NK-92 (cell line): ENCODE results near the gene NGEF.

Experiments used
- DNase-seq: peaks from one replicate; lab custom pipeline; 2025; ENCODE audit not compliant: unreplicated experiment; lab: John Stamatoyannopoulos, UW

Gene NGEF

DNA sequence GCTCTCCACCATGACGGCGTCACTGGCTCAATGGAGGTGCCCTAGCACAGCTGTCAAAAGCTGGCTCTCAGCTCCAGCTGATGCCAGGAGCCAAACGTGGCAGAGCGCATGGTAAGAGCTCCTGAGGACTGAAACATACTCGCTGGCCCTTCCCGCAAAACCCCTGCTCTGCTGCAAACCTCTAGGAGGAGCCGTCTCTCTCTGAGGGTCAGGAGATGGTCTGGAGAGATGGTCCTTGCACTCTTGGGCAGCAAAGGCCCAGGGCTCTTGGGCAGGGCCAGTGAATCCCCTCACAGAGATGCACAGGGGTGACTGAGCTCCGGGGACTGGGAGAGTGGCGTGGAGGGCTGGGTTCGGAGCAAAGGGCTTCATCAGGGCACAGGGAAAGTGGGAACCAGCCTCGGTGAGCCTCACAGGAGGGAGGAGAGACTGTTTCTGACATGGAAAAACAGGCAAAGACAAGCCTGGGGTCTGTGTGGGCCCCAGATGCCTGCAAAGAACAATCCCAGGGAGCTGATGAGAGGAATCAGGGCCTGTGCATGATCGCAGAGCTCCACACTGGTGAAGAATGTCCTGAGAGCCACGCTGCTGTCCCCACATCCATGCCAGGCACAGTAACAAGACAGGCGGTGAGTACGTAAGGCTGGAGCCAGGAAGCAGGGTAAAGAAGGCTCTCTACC lies 125.7 kb downstream of the NGEF start:
- DNase-seq = no peak

DNA sequence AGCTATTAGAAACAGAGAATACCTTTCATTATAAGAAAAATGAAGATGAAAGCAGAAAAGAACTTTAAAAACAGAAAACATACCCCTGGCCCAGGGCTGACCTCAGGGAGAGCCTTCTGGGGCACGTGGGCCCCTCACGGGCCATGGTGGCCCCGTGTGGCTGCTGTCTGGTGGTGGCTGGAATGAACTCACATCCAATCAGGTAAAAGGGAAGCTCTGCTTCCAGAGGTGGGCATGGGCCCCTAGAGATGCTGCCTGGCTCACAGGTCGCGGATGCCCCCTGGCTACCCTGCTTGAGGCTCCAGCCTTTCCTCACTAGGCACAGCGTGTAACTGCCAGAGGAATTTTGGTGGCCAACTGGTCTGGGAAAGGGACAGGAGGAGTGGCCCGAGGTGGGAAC lies 126.4 kb downstream of the NGEF start:
- no peak for DNase-seq

DNA sequence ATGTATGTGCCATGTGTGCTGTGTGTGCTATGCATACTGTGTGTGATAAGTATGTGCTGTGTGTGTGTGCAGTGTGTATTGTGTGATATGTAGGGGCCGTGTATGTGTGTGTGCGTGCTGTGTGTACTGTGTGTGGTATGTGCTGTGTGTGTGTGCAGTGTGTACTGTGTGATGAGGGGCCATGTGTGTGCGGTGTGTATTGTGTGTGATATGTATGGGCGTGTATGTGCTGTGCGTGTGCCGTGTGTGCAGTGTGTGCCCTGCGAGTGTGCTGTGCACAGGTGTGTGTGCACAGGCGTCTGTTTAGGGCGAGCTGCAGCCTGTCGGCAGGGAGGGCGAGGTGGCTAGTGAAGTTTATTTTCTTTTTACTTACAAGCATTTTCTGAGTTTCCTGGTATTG lies 126.9 kb downstream of the NGEF start:
- DNase-seq = no peak

DNA sequence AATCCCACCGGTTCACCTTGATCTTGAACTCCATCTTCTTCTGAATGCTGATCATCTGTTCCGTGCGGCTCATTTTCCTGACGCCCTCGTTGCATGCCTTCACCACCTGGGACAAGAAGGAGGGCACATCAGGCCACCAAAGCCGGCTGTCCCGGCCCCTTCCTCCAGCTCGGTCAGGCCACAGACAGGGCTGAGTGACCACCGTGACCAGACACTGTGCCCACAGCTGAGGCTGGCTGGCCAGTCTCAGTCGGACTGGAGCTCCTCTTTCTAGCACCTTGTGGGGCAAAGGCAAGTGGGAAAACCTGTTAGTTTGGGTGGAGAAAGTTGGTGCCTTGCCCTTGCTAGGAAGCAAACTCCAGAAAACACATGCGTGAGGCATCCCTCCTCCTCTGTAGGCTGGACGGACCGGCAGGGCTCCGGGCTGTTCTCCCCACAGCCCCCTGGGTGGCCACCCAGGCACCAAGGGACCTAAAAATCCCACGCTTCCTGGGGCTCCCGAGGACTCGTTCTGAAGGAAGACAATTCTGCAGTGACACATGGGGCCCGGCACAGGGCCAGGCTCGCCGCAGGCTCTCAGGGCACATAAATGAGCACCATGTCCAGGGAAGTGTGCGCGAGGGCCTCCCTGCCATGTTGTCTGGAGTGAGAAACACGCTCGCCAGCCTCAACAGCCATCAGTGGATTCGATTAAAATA lies 127.6 kb downstream of the NGEF start:
- no peak for DNase-seq

DNA sequence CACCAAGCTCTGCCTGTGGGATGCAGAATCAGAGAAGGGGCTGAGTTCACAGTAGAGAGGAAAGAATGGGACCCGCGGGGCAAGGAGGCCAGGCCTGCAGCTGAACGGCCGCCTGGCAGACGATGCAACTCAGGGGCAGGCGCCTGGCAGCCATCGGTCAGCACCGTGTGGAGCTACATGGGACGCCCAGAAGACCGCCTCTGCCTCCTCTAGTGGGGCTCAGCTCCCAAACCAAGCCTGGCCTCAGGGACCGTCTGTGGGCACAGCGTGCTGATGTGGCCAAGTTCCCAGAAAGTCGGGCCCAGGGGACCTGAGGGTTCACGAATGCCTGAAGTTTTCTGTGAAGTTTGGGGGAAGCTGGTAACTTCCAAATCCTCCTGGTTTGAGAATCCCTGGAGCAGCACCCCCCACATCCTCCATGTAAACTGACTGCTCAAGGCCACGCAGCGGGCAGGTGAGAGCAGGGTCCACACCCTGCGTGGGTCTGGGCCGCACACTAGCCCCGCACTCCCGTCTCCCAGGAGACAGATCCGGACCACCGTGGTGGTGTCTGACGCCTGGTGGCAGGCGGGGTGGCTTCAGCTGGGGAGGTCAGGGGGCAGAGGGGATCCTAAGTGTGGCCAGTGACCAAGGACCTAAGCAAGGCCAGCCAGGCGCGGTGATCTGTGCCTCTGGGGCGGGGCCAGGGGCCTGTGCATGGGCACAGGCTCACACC lies 128.3 kb downstream of the NGEF start:
- DNase-seq = no peak

DNA sequence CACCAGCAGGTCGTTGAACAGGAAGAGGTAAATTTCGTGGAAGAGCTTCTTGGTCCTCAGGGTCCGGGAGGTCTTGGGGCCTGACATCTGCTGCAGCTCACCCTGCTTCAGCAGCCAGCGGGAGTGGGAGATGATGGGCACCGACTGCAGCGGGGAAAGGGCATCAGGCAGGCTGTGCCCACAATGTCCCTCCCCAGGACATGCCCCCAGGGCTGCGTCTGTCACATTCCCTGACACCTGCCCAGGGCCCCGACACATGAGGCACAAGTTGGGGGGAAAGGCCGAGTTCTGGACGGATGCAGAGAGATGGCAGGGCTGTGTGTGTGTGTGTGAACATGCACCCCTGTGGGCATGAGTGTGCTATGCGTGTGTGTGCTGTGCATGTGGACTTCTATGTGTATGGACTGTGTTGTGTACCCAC lies 129.0 kb downstream of the NGEF start:
- no peak for DNase-seq

DNA sequence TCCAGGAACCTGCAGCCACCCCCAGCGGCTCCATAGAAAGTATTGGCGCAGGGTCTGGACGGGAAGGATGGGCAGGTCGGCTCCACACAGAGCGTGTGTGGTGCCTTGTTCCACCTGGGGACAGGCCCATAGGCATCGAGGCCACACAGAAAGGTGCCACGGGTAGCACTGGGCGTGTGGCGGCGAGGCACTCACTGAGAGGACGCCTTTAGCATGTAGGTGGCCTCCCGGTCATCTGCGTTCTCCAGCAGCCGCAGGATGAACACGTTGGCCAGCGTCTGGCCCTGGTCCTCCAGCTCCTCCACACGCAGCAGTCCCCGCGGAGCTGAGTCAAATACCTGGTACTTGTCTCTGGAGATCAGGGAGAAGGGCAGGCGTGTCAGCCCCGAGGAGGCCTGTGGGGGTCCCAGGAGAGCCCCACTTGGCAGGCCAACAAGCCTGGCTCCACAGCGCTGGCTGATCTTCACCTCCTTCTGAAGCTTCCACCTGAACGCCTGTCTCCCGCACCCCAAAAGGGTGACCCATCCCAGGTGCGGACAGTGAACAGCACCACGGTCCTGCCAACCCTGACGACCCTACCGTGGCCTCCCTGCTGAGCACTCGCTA lies 129.8 kb downstream of the NGEF start:
- no peak for DNase-seq

DNA sequence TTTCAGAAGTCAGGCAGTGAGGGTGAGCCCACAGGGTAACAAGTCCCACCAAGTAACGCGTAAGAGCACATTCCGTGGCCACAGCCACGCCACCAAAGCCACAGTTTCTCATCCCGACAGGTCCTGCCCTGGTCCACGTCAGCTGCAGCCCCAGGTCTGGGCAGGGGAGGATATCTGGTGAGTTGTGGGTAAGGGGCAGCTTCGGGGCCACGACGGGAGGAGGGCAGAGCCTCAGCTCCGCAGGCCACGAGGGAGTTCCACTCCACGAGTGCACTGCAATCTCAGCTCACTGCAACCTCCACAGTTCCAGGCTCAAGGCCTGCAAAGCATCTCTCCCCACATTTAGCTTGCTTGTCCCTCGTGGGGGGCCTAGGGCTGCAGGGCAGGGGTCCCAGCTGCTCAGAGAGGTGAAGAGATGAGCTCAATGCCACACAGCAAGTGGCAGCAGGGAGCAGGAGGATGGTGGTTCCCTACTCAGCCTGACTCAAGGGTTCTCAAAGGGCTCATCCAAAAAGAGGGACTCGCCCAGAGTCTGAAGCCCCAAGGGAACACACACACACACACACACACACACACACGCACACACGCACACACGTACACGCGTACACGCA lies 130.4 kb downstream of the NGEF start:
- no peak for DNase-seq

DNA sequence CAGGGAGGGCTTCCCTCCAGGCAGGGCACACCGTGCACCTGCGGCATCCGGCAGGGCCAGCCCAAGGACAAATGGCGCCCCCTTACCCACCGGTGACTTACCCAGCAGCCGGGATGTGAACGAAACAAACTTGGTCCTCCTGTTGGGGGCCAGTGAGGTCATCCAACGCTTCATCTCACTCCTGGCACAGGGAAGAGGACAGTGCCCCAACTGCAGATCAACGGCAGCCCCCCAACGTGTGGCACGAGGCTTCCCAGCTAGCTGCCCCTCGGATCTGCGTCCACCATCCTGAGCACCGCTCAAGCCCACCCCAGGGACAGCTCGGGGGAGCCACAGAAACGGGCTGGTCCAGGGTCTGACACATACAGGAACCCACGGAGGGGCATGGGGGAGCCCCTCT lies 131.0 kb downstream of the NGEF start:
- DNase-seq = no peak

DNA sequence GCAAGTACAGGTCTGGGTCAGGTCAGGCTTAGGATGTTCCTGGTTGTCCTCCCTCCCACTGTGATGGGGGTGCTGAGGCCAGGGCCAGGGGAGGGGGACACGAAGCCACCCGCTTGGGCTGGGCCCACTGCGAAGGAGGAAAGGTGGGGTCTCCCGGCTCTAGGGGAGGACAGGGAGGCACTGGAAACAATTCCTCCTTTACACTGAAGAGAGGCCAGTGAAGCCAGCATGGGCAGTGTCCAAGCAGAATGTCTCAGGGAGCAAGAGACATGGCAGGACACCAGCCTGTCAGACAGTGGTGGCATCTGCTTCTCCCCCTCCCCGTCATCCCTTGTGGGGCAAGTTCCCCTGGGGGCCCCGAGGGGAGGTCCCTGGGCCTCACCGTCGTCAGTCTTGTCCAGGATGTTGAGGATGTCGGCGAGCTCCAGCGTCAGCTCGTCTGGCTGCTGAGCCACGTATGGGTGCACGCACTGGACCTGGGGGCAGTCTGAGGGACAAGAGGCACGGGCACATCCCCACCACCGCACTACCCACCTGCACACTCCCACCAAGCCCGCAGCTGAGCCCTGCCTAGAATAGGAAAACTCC lies 132.2 kb downstream of the NGEF start:
- DNase-seq = no peak

DNA sequence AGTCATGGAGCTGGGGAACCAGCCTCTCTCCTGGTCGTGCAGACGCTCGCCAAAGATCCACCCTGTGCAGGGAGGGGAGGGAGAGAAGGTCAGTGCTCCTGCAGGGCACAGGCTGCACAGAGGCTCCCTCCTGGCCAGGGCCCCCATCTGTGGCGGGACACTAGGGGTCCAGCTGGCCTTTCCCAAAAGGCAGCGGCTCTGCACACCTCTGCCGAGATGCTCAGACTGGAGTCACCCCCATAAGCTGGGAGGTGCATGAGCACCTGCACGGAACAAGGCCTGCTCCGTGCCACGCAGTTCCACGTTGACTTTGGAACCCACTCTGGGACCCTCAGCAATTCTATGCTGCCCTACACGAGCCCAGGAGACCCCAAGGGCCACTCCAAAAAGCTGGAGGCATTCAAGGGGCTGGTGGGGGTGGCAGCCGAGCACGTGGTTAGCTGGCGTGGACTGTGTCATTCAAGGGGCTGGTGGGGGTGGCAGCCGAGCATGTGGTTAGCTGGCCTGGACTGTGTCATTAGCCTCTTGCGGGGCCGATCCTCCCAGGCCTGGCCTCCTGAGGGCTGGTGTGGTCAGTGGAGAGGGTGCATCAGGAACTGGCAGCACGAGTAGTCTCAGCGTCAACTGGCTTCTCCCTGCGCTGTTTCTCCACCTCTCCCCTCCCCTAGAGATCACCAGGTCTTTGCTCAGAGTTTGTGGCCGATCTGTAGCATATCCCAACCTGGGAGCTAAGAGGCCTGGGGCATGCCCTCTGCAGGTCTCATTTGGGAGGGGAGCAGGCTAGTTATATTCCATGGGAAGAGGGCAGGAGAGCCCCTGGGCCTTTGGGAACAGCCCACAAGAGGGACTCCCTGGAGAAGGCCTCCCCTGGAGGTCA lies 133.2 kb downstream of the NGEF start:
- no peak for DNase-seq

DNA sequence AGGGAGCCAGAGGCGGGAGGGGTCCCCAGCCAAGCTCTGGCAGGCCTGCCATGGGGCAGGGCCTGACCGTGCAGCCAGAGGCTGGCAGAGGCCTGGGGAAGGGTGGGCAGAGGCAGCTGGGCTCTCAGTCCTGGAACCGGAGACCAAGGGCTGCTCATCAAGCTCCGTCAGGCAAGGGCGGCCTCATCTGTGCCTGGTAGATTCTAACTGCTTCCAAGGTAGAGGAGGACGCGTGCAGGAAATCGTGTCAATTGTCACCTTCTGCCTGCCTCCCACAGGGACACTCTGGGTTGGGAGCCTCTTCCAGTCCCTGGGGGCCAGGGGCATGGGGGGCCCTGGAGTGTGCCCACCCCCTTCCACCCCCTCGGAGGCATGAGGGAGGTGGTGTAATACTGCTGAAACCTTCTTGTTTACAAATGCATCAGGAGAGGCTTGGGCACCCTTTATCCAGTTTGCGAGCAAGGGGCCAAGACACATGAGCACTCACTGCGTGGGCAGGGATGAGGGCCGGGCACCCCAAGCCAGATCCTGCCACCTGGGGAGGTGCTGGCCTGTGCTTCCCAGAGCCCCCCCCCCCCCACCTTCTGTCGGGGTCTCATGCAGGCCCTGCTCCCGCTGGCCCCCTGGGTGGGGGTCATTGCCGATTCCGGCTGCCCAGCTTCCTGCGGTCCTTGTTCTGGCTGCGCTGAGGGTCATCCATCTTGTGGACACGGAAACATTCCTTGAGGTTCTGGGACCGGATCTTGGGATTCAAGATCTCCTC lies 134.0 kb downstream of the NGEF start:
- no peak for DNase-seq

DNA sequence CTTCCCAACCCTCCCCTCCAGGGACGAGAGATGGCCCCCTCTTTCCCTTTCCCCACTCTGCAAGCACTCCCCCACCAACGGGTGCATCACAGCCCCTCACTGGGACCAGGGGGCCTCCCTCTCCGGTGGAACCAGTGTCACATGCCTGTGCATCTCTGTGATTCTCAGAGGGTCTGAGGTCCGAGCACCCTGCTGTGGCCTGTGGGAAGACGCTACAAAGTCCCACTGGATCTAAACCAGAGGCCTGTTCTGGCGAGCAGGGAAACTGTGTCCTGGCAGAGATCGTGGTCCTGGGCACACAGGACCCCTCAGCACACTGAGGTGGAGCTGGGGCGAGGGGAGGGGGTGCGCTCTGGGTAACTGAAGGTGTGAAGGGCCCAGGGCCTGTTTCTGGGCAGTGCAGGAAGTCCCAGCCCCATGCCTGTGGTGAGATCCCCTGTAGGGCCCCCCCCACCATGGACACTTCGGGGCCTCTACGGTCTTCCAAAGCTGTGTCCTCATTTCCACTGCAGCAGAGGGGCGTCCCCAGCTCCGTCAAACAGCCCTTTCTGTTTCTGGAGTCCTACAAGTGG lies 135.0 kb downstream of the NGEF start:
- DNase-seq = no peak

DNA sequence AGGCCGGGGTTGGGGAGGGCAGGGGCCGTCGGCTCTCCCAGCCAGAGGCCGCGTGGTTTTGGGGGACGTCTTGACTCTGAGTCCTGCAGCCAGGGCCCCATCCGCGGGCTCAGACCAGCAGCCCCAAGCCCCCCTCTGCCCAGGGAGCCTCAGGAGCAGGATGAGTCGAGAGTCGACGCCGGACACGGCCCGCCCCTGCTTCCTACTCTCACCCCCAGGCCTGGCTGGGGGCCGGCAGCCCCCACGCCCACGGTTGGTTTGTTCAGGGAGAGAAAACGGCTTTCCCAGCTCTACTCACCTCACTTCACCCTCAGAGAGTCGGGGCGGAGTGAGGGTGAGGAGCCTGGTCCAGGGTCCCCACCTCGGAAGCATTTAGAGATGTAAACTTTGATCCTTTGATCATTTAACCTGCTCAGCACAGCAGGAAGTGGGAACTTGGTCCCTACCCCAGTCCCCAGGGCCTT lies 136.0 kb downstream of the NGEF start:
- no peak for DNase-seq

DNA sequence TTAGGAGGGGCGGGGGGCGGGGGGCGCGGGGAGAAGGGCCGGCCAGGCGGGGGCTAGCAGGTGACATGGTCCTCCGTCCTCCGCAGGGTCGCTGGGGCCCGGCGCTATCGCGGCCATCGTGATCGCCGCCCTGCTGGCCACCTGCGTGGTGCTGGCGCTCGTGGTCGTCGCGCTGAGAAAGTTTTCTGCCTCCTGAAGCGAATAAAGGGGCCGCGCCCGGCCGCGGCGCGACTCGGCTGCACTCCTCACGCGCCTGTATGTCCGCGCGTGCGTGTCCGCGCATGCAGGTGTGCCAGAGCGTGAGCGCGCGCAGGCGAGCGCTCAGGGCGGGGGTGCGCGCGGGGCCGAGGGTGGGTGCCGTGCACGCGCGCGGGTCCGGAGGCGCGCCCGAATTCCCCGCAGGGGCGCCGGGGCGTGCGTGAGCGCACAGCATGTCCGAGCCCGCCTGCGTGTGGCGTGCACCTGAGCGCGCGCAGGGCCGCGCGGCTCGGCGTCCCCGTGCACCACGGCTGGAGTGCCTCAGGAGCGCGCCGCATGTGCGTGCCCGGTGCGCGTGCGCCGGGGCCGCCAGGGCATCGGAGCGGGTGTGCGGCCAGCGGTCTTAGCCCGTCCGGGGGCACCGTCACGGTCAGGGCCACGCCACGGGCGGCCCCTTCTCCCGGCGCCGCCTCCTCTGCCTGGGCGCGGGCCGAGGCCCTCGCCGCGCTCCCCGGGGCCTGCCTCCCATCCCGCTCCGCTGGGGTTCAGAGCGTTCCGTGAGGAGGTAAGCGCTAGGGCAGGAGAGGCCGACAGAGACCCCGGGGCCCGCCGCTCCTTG lies 136.7 kb downstream of the NGEF start:
- DNase-seq = no peak

DNA sequence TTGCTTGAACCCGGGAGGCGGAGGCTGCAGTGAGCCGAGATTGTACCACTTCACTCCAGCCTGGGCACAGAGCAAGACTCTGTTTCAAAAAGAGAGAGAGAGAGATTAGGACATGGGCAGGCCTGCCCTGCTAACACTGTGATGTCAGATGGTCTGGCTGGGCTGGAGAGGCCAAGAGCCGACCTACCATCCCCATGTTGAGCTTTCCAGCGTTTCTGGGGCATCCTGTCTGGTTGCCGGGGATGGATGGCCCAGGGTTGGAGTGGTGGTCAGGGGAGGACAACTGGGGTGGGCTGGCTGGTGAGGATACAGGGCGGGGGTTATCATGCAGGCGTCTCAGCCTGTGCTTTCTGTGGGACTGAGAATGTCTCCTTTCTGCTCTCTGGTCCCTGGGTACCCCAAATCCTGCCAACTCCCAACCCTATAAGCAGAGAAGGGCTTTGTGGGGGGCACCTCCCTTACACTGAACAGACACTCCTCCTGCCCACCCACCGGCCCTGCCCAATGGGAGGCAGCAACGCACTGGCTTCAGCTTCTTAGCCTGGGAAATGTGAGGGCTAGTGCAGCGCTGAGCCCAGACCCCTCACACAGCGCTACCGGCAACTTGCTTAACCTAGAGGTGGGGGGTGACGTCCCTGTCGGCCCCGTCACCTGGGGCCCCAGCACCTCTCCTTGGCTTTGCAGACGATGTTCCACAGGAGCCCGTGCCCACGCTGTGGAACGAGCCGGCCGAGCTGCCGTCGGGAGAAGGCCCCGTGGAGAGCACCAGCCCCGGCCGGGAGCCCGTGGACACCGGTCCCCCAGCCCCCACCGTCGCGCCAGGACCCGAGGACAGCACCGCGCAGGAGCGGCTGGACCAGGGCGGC lies 137.6 kb downstream of the NGEF start:
- no peak for DNase-seq

DNA sequence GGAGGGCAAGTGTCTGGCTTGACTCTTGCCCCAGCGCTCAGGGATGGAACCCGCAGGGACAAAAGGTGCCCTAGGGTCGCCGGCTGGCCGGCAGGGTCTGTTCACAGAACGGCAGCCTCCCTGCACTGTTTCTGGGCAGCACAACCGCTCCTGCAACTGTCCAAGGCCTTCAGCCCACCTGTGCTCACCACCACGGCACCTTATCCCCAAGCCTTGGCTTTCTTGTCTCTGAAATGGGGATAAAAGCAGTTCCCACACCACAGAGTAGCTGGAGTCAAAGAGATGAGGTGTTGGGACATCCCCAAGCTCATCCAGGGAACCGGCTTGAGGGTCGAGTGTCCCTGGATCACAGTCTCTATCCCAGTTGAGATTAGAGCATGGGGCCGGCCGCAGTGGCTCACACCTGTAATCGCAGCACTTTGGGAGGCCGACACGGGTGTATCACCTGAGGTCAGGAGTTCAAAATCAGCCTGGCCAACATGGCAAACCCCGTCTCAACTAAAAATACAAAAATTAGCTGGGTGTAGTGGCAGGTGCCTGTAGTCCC lies 138.3 kb downstream of the NGEF start:
- DNase-seq = no peak
